Anterior cingulate cortex (tissue), 58 donors: ENCODE data around the gene DESI2.
"Not testable (repeated sequence)": the region's sequence is repeated elsewhere in the genome, so short reads cannot be mapped to it uniquely, and the experiment has no call there.

Source experiments
- DNase-seq, 58 donors: peaks; one replicate each; lab custom pipeline; 2025; lab: John Stamatoyannopoulos, UW

DESI2 gene

GRCh38 chr1:244702620-244703019 lies 49.7 kb downstream of the DESI2 start:
- DNase-seq, result no peak

- no peak for DNase-seq
These were observed 51.2 kb downstream of the DESI2 start for GRCh38 chr1:244704107-244704506.

- no peak for DNase-seq
These were observed 52.6 kb downstream of the DESI2 start for GRCh38 chr1:244705261-244706234.

GRCh38 chr1:244709076-244709475 lies 56.1 kb downstream of the DESI2 start:
- DNase-seq, result no peak

GRCh38 chr1:244709476-244710368 lies 56.8 kb downstream of the DESI2 start:
- DNase-seq, result no peak

GRCh38 chr1:244710474-244711062 lies 57.6 kb downstream of the DESI2 start:
- DNase-seq, result no peak

- DNase-seq, result no peak
These were observed 59.7 kb downstream of the DESI2 start for GRCh38 chr1:244712669-244713068.

- no peak for DNase-seq
These were observed 60.4 kb downstream of the DESI2 start for GRCh38 chr1:244713332-244713731.

- DNase-seq, result no peak
These were observed 75.0 kb downstream of the DESI2 start for GRCh38 chr1:244727871-244728474.

- DNase-seq, result peak in 19 of 58 donors; percentile 4 to 52 (median 21)
These were observed 77.4 kb downstream of the DESI2 start for GRCh38 chr1:244730153-244730933.

- DNase-seq, result no peak
These were observed 78.1 kb downstream of the DESI2 start for GRCh38 chr1:244730934-244731434.

GRCh38 chr1:244731651-244732050 lies 78.7 kb downstream of the DESI2 start:
- DNase-seq, result no peak

GRCh38 chr1:244732851-244733450 lies 80.0 kb downstream of the DESI2 start:
- no peak for DNase-seq

- no peak for DNase-seq
These were observed 82.5 kb downstream of the DESI2 start for GRCh38 chr1:244735404-244735803.

- no peak for DNase-seq
These were observed 83.1 kb downstream of the DESI2 start for GRCh38 chr1:244735876-244736561.

- DNase-seq, result not testable (repeated sequence)
These were observed 86.2 kb downstream of the DESI2 start for GRCh38 chr1:244739140-244739539.

- DNase-seq, result not testable (repeated sequence)
These were observed 87.2 kb downstream of the DESI2 start for GRCh38 chr1:244740027-244740617.

- DNase-seq, result no peak
These were observed 88.8 kb downstream of the DESI2 start for GRCh38 chr1:244741692-244742091.
